ENCODE data around the gene KCNJ4.

DNA sequence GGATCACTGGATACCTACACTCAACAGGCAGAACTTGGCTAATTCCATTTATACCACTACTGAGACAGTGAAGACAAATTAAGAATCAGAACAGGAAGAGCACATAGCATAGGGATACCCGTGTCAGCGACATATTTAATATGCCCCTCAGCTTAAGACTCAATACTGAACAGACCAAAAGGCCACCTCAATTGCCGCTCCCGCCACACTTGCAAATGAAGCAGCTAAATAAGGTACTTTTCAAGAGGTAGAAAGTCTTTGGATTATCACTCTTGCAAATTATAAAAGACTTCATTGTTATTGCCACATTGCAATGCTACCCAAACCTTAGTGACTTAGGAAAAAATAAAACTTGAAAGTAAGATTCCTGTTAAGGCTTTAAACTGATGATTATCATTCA is 48.0 kb upstream of the KCNJ4 start:
- TF ChIP-seq CTCF (conservative IDR thresholded peaks at IDR 0.05; ENCODE audit: low read length) (no peak), EZH2phosphoT487 (IDR thresholded peaks at IDR 0.05; ENCODE audit: borderline replicate concordance, low read depth, low read length) (no peak)

All from OCI-LY7 (cell line).